GM19328 (cell line): ENCODE measurements around the gene ZNF664.

Source experiments
- ATAC-seq: cut with Tn5 transposase; IDR thresholded peaks from one replicate; pipeline ENCODE4 v1.9.1; 2021; ENCODE audit warnings: mild to moderate bottlenecking, moderate library complexity; ENCODE audit not compliant: unreplicated experiment

The ZNF664 gene

DNA sequence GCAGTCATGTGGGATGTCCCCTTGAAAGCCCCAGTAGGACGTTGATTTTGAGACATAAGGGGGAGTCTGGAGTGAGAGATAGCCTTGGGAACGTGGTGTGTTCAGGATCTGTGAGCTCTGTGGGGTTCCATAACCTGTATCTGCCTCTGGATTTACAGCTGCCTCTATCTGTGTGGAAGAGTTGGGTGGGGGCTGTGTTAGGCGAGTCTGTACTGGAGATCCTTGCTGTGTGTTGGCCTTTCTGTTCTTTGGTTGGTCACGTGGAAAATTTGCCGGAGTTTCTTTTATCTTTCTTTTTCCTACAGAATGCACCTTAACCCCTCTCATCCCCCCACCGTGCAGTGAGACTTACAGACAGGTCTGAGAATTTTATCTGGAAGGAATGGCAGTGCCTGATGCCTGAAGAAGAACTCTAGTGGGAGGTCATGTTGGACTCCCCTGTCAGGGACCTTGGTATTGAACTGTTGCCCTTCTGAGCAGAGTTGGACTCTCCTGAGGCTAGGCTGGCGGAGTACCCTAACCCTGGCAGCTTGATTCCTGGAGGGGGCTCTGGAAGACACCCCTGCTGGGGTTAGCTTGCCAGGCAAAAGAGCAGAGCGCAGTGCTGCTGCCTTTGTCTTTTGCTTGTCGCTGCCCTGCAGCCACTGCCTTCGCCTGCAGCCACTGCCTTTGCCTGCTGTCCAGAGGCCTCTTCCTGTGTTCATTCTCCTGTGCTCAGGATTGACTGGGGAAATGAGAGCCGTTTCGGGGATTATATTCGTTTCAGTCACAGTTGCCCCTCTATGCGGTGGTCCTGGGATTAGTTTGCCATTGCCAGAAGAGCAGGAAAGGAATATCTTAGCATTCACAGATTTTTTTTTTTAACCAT is 34.1 kb downstream of the ZNF664 start:
- no peak for ATAC-seq

DNA sequence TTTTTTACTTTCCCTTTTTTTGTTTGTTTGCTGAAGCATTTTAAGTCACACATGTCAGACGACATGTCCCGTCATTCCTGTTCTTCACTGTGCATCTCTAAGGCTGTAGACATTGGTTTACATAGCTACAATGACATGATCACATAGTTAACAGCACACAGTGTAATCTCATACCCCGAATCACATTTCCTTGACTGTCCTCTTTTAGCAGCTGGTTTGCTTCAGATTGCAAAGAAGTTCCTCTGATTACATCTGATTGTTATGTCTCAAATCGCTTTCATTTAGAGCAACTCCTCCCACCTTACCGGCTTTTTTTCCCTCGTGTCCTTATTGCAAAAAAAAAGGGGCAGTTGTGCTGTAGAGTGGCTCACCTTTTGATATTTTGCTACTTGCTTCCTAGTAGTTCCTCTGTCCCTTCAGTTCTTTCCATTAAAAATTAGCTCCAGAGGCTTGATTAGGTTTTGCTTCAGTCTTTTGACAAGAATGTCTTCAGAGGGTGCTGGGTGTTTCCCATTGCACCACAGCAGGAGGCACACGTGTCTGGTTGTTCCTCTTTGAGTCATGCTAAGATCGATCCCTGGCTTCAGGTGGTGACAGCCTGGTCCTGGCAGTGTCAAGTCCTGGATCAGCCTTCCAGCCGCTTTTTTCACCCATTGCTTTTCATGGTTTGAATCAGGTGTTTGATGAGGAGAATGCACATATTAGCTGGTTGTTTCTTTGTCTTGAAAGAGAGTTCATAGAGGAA is 35.0 kb downstream of the ZNF664 start:
- no peak for ATAC-seq

DNA sequence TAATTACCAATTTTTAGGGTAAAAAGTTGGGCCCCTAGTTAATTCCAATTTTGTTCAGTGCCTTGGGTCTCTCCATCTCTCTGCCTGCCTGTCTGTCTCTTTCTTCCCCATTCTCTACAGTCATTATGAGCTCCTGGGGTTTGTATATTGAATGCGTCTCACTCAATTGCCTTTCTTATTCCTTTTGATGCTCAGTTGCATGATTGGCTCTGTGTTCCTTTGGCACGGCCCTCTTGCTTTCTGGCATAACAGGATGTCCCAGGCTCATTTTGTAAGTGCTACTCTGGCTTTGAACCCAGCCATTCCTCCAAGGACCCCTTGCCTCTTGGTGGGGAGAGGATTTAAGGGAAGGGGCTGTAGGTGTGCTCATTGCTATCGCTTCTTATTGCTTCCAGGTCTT is 35.6 kb downstream of the ZNF664 start:
- ATAC-seq = no peak

DNA sequence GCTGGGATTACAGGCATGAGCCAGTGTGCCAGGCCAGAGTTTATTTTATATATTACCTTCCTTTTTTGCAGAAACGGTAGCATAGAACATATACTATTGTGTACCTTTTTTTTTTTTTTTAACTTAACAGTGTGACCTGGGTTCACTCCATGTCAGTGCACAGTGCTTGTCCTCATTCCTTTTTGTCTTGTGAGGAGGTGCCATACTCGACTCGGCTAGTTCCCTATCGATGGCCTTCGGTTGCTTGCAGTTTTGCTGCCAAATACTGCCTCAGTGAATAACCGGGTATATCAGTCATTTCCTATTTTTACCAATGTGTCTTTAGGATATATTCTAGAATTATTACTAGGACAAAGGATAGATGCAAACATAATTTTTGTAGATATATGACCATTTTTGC is 36.8 kb downstream of the ZNF664 start:
- ATAC-seq = no peak

DNA sequence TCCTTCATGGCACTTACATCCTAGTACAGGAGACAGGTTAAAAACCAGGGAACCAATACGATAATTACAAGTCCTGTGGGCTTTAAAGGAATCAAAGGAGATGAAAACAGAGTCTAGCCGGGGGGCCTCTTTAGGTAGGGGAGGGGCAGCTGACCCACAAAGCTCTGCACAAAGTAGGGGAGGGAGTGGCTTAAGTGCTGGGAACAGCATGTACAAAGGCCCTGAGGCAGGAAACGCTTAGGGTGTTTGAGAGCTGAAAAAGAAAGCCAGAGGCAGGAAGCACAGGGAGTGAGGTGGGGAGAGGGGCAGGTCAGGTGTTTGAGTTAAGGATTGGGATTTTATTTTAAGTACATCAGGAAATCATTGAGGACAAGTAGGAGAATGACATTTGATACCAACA is 37.7 kb downstream of the ZNF664 start:
- ATAC-seq = no peak

DNA sequence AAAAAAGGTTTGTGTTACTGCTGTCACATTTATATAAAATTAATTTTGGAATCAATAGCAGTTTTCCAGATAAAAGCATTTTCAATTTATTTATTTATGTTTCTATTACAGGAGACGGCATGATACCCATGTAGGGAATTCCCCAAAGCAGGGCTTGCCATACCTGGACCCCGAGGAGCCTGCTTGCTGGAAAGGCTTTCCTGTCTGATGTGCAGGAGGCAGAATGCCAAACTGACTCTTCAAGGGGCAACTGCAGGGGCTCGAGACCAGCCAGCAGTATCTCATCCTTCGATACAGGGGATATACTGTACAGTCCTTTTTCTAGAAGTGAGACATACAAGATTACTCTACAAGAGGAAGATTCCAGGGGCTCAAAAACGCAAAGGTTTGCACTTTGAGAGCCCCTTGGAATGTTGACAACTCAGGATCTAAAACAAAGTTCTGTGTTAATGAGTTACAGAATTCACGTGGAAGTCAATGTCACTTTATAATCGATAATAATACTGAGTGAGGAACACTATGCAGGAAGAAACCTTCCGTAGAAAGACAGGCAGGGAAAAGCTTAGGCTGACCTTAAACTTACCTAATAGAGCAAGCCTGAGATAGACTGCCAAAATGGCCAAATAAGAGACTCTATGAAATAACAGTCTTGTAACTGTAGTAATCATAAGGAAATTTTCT is 38.6 kb downstream of the ZNF664 start:
- no peak for ATAC-seq

DNA sequence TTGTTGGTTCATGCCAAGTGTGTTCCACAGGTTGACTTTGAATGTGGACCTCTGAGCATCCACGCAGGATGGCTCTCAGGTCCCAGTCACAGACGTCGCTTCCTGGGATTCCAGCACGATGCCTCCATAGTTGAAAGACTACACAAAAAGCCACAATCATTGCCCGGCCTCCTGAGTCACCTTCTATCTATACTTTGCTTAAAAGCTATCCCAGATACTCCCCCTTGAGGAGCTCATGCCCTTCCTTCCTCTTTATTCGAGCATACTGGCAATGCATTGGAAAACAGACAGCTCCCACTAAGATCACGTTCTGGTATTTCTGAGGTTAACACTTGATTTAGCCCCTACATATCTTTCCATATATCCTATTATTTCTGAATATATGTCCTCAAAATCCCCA is 40.1 kb downstream of the ZNF664 start:
- ATAC-seq = no peak

DNA sequence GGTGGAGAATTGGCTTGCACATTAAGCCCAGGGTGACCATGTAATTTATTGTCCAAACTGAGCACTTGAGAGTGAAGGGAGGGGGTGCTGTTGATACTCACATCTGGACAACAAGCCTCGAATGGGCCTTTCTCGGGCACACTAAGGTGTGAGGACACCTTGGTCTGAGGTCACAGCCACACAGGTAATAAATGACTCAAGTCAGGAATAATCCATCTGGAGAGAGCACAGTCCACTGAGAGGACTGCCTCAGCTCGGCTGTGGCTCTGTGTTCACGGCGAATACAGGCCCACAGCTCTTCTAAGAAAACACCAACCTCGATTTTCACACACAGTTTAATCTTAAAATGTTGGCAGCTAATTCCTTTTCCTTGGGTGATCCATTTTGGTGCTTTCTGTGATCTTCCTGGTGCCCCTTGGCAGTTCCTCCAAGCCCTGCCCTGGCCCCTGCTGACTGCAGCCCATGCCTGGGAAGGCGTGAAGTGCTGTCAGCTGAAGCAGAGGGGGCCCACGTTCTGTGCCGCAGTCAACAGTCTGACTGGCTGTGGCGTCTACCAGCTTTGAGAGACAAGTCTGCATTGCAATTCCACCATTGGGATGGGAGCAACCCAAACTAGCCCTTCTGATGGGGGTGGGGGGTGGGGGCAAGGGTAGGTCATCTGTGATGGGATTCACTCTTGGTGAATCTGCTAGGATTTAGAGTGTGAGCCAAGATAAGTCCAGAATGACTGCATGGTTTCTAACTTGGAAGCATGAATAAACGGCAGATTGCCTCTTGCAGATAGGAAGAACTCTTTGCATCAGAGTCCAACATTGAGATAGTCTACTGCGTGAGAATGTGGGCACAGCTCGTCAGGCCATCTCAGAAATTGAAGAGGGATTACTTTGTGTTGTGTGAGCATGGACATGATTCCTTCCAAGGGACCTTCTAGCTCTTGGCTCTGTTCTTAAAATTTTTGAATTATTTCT is 42.8 kb downstream of the ZNF664 start:
- no peak for ATAC-seq

DNA sequence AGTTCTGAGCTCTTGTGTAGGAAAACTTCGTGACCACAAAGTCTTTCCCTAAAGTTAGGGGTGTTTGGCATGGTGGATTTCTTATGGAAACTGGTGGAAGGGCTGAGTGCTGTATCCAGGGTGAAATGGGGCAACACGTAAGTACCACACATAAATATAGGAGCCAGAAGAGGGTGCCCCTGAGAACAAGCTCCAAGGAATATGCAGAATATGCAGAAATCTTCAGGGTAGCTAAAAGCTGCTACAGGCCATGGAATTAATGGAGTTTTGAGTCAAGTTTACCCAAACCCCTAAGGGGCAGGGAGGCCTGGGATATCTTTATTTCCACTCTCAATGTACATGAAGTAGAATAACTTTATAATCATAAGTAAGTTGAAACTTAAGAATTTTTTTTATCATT is 44.0 kb downstream of the ZNF664 start:
- ATAC-seq = no peak

DNA sequence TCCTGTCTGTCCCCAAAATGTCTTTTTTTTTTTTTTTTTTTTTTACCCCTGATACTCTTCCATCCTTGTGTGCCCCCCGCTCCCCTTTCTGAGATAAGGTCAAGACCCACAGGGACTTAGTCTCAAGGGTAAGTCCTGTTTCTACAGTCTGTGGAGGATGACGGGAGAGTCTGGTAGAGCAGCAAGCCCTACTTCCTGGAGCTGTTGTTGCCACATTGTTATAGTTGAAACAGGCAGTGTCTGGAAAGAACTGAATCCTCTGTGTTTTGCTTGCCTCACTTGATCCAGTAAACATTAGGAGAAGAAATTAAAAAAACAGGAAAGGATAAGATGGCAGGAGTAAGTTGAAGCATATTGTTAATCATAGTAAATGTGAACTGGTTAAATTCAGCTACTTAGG is 45.5 kb downstream of the ZNF664 start:
- ATAC-seq = no peak

DNA sequence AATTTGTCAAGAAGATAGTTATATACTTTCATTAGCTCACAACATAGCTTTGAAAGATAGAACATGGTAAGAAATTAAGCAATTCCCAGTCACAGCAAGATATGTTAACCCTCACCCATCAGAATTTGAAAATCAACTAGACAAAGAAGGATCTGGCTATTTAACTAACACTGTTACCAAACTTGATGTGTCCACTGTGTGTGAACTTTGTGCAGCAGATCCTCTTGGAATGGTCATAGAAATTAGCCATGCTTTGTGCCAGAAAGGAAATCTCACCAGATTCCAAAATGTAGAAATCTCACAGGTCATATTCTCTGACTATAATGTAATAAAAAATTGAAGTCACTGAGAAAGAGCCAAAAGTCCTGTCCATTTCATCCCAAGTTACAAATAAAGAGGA is 46.1 kb downstream of the ZNF664 start:
- no peak for ATAC-seq

DNA sequence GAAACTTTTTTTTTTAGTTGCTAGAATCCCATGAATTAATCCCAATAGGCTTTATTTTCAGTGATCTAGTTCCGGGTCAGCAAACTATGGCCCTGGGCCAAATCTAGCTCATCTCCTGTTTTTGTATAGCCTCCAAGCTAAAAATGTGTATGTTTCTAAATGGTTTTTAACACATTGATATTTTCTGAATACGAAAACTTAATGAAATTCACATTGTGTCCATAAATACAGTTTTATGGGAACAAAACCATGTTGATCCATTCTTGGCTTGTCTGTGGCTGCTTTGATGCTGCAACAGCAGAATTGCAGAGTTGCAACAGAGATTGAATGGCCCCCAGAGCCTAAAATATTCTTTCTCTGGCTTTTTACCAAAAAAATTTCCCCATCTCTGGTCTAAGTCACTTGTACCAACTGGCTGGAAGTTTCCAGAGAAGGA is 47.5 kb downstream of the ZNF664 start:
- no peak for ATAC-seq

DNA sequence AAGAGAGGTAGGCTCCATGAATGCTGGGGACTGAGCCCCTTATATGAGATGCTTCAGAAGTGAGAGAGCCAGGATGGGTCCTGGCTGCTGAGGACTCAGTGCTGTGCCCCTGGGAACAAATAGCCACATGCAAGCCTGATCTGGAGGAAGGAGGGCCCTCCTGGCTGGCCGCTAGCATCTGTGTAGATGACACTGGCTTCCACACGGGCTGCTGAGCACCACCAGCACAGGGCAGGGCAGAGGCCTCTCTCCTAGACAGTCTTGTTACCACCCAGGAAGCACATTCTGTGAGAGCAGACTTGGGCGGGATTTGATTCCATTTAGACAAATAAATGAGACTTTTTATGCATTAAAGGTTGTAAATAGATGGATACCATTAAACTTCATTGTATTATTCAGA is 48.0 kb downstream of the ZNF664 start:
- no peak for ATAC-seq

DNA sequence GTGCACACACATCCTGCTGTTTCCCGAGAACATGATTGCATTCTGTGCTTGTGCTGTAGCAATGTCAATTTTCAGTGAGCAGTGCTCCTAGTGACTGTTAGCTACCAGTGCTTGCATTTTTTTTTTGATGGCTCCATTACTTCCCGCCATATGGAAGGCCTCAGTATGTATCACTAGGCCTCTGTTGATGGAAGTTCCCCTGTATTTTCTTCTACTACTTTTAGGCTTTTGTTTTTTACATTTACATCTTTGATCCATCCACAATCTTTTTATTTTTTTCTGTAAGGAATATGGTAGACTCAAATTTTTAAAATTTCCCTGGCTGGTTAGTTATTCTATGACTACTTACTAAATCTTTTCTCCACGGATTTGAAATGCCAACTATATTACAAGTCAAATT is 49.1 kb downstream of the ZNF664 start:
- no peak for ATAC-seq

DNA sequence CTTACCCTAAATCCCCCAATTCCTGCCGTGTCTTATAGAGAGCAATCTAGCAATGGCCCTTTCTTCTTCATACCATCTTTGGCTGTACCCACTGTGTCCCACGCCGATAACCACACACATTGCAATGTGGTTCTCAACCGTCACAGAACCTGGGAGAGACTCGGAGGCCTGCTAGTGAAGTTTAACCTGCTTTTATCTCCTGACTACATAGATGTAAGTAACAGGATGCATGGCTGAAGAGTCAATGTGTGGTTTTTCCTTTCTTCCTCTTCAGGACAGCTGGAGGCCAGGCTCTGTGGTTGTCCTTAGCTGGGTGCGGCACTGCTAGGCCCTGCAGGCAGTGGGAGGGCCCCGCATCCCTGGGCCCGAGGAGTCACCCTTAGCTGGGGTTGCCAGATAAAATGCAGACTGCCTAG is 51.3 kb downstream of the ZNF664 start:
- no peak for ATAC-seq

DNA sequence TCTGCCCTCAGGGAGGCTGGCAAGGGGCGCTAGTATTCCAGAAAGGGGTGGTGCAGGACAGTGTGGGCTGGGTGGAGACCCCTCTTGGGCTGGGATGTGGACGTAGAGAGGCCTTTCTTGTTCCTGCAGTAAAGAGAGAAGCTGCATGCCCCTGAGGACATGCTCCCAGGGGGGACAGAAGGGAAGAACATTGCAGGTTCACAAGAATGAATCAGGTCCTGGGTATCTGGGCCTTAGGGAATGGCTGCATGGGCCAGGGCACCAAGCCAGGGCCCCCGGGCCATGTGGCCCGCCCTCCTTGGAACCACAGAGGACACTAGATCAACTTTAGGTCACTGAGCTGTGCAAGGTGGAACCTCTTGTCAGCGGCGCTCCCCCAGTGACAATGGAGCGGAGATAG is 51.8 kb downstream of the ZNF664 start:
- no peak for ATAC-seq

DNA sequence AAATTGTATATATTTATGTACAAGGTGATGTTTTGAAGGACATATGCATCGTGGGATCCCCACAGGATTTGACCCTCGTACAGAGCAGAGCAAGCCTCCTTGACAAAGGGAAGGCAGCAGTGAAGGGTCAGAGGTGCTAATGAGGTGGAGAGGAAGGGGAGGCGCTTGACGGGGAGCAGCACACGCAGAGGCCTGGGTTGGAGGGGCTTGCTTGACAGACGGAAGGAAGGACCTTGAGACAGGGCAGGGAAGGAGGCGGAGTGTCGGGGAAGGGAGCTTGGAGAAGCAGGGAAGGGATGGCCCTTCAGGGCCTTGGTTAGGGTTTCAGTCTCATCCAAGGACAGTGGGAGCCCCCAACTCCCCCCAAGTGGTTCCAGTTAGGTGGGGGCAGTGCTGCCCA is 52.6 kb downstream of the ZNF664 start:
- ATAC-seq = no peak

DNA sequence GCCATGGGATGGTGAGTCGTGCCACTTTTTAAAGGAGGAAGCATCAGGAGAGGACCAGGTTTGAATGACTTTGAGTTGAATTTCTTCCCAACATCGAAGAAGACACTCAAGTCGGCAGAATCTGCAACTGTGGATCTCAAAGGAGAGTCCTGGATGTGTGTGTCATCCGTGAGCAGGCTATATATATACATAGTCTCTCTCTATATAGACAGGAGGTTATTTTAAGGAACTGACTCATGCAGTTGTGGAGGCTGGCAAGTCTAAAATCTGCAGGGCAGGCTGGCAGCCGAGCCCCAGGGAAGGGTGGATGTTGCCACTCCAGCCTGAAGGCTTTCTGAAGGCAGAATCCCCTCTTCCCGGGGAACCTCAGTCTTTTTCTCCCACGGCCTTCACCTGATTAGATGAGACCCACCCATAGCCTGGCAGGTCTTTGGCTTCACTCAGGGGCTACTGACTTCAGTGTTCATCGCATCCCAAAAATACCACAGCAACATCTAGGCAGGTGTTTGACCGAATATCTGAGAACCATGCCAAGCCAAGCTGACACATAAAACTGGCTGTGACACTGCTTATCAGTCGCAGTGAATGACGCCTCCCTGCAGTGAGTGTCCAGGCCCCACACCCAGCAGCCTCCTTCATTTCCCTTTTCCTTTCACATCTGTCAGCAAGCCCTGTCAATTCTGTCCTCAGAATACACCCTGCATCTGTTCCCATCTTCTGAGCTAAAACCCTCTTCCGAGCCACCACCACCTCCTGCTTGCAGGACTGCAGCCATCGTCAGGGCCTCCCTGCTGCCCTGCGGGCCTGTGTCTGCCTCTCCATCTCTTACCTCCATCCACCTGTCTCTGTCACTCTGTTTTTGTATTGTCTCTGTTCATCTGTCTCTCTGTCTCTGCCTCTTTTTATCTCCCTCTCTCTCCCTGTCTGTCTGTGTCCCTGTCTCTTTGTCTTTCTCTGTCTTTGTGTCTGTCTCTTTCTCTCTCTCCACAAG is 54.0 kb downstream of the ZNF664 start:
- ATAC-seq = no peak

DNA sequence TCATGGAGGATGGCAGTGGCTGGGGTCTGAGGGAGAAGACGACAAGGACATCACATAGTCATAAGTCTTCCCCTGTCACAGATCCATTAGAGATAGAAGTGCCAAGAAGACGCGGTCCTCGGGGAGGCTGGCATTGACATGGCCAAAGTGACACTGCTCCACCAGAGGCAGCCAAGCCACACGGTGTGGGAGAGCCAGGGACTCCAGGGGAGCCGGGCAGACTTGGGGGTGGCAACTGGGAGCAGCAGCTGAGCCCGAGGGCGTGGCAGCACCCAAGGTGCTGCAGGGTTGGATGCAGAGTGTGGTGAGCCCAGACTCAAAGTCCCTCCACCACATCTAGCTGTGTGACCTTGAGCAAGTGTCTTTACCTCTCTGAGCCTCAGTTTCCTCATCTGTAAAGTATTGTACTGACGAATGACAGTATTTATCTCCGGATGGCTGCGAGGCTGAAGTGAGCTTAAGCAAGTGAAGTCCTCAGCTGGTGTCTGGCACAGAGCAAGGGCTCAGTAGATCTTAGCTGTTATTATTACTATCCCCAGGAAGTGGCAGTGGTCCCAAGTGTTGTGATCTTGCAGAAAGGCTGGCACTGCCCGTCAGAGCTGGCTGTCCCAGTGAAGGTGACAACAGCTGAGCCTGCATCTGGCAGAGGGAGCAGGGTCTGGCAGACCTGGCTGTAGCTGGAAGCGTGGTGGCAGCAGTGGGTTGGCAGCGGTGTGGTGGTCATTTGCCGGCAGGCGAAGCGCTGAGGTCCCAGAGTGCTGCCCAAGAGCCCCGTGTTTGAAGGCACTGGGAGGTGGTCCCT is 54.9 kb downstream of the ZNF664 start:
- ATAC-seq = no peak
